ENCODE results near the gene IPMK. TPM values are rescaled to one million over a fixed set of nuclear protein-coding genes. Genes with fewer than 3 reads are reported as not detected.

IPMK gene
- total RNA-seq, 1 experiment from 2014 or later = 11.1 TPM

- ChIA-PET CTCF (no interaction called here), POLR2A (ENCODE audit: unreplicated experiment) (no interaction called here)
- H3K4me1 ChIP-seq (replicated peaks; ENCODE audit: insufficient read depth) = no peaks in the 10 kb centered on the region
- H3K27ac ChIP-seq = no peak overlapping the region
- DNase-seq = no peak
- no peak overlapping the region for H3K4me3 ChIP-seq
- no peaks in the 10 kb centered on the region for H3K36me3 ChIP-seq (ENCODE audit: low read depth)
- no peak overlapping the region for H2AFZ ChIP-seq
- no TSS peak for BruUV-seq (replicated peaks)
- no peaks in the 10 kb centered on the region for H3K9me2 ChIP-seq (ENCODE audit: insufficient read depth)
- H4K20me1 ChIP-seq (ENCODE audit: insufficient read depth) = peaks cover 4% of the 10 kb centered on the region; the same call in 1 of the 2 replicates
- no peaks in the 10 kb centered on the region for H3K27me3 ChIP-seq (ENCODE audit: insufficient read depth, low read depth)
- intact Hi-C loops (cut with micrococcal nuclease; ENCODE audit: unreplicated experiment) = loop anchor here (10.0 kb wide), 1 partner anchor 959 kb away; no protein-coding TSS in a partner anchor
- peaks cover 10% of the 10 kb centered on the region; the same call in 1 of the 2 replicates for H3F3A ChIP-seq (ENCODE audit: insufficient read depth, low read depth)
- H3K4me2 ChIP-seq = no peak overlapping the region
- no peaks in the 10 kb centered on the region for H3K79me2 ChIP-seq (ENCODE audit: low read depth)
- H3K9me3 ChIP-seq (ENCODE audit: insufficient read depth, low read depth) = no peaks in the 10 kb centered on the region
- TF ChIP-seq EZH2 (IDR thresholded peaks at IDR 0.05; ENCODE audit: low read depth) = no peak
- no peak for TF ChIP-seq CTCF (conservative IDR thresholded peaks at IDR 0.05)
These were observed 26.3 kb upstream of the IPMK start for GRCh38 chr10:58293989-58294388.

- ChIA-PET POLR2A (ENCODE audit: unreplicated experiment) (interaction anchor here (0.6 kb wide), 1 partner anchor 102 kb away, joined by 4 read pairs; no protein-coding TSS in a partner anchor), CTCF (interaction anchor here (0.6 to 2.4 kb wide), 5 partner anchors 23 to 140 kb away, joined by 4 to 23 read pairs (median 5); partner anchors contain the start of gene CISD1)
- peak; percentile 35 to 42 for DNase-seq
- Histone ChIP-seq H3K4me3 (no peak overlapping the region), H3K9me3 (ENCODE audit: insufficient read depth, low read depth) (no peaks in the 10 kb centered on the region), H3K9me2 (ENCODE audit: insufficient read depth) (no peaks in the 10 kb centered on the region), H3F3A (ENCODE audit: insufficient read depth, low read depth) (peaks cover 10% of the 10 kb centered on the region; the same call in 1 of the 2 replicates), H3K4me2 (no peak overlapping the region), H3K4me1 (replicated peaks; ENCODE audit: insufficient read depth) (no peaks in the 10 kb centered on the region), H3K79me2 (ENCODE audit: low read depth) (no peaks in the 10 kb centered on the region), H2AFZ (no peak overlapping the region), H3K36me3 (ENCODE audit: low read depth) (peaks cover 3% of the 10 kb centered on the region; the same call in 1 of the 2 replicates), H3K27me3 (ENCODE audit: insufficient read depth, low read depth) (no peaks in the 10 kb centered on the region), H4K20me1 (ENCODE audit: insufficient read depth) (0 out of 2 replicates have a peak, but pooled peaks cover 4% of the 10 kb centered on the region), H3K27ac (no peak overlapping the region)
- TF ChIP-seq CTCF (conservative IDR thresholded peaks at IDR 0.05) (peak; percentile 91), EZH2 (IDR thresholded peaks at IDR 0.05; ENCODE audit: low read depth) (no peak)
- intact Hi-C loops (cut with micrococcal nuclease; ENCODE audit: unreplicated experiment) = loop anchor here (1.0 to 10.0 kb wide), 2 partner anchors 114 to 957 kb away; no protein-coding TSS in a partner anchor
- no TSS peak for BruUV-seq (replicated peaks)
These were observed 24.0 kb upstream of the IPMK start for GRCh38 chr10:58291538-58292174.

GRCh38 chr10:58282615-58283014 lies 14.9 kb upstream of the IPMK start:
- CTCF ChIA-PET = no interaction called here
- no peaks in the 10 kb centered on the region for H3K27me3 ChIP-seq (ENCODE audit: insufficient read depth, low read depth)
- H3K79me2 ChIP-seq (ENCODE audit: low read depth) = no peaks in the 10 kb centered on the region
- H3K36me3 ChIP-seq (ENCODE audit: low read depth) = peaks cover 18% of the 10 kb centered on the region; the same call in 1 of the 2 replicates
- DNase-seq = no peak
- no peak overlapping the region for H3K4me2 ChIP-seq
- no peak overlapping the region for H2AFZ ChIP-seq
- no peaks in the 10 kb centered on the region for H3K9me2 ChIP-seq (ENCODE audit: insufficient read depth)
- no peak overlapping the region for H3K4me3 ChIP-seq
- no peaks in the 10 kb centered on the region for H3K9me3 ChIP-seq (ENCODE audit: insufficient read depth, low read depth)
- peaks cover 9% of the 10 kb centered on the region; the same call in 1 of the 2 replicates for H3F3A ChIP-seq (ENCODE audit: insufficient read depth, low read depth)
- POLR2A ChIA-PET (ENCODE audit: unreplicated experiment) = no interaction called here
- no TSS peak for BruUV-seq (replicated peaks)
- no peaks in the 10 kb centered on the region for H4K20me1 ChIP-seq (ENCODE audit: insufficient read depth)
- no peak for TF ChIP-seq CTCF (conservative IDR thresholded peaks at IDR 0.05)
- no peak for TF ChIP-seq EZH2 (IDR thresholded peaks at IDR 0.05; ENCODE audit: low read depth)
- peaks cover 27% of the 10 kb centered on the region for H3K4me1 ChIP-seq (replicated peaks; ENCODE audit: insufficient read depth)
- peak overlapping the region; percentile 53; the same call in 1 of the 2 replicates for H3K27ac ChIP-seq
- intact Hi-C loops (cut with micrococcal nuclease; ENCODE audit: unreplicated experiment) = no loop called here
